ENCODE results near the gene MOGAT1.
A peak's percentile ranks its signal among the peaks of the same experiment; 100 is the strongest.
"Not testable (repeated sequence)": the region's sequence is repeated elsewhere in the genome, so short reads cannot be mapped to it uniquely, and the experiment has no call there.

MOGAT1 gene

GRCh38 chr2:222683805-222684204 lies 12.3 kb downstream of the MOGAT1 start:
- TF ChIP-seq CTCF (IDR thresholded peaks at IDR 0.05; ENCODE audit: low read depth, low read length, missing control alignments): no peak
- no peak for DNase-seq (ENCODE audit: extremely low read depth, low read depth)
- H3K4me3 ChIP-seq (replicated peaks; ENCODE audit: low read depth, low read length): no peak overlapping the region

GRCh38 chr2:222686086-222686750 lies 14.8 kb downstream of the MOGAT1 start:
- no peak overlapping the region for H3K4me3 ChIP-seq (replicated peaks; ENCODE audit: low read depth, low read length)
- TF ChIP-seq CTCF (IDR thresholded peaks at IDR 0.05; ENCODE audit: low read depth, low read length, missing control alignments): no peak
- no peak for DNase-seq (ENCODE audit: extremely low read depth, low read depth)

GRCh38 chr2:222688917-222689316 lies 17.5 kb downstream of the MOGAT1 start:
- no peak overlapping the region for H3K4me3 ChIP-seq (replicated peaks; ENCODE audit: low read depth, low read length)
- no peak for DNase-seq (ENCODE audit: extremely low read depth, low read depth)
- no peak for TF ChIP-seq CTCF (IDR thresholded peaks at IDR 0.05; ENCODE audit: low read depth, low read length, missing control alignments)

- no peak overlapping the region for H3K4me3 ChIP-seq (replicated peaks; ENCODE audit: low read depth, low read length)
- no peak for TF ChIP-seq CTCF (IDR thresholded peaks at IDR 0.05; ENCODE audit: low read depth, low read length, missing control alignments)
- DNase-seq (ENCODE audit: extremely low read depth, low read depth): no peak
These were observed 17.9 kb downstream of the MOGAT1 start for GRCh38 chr2:222689322-222689721.

- peak; percentile 100 for TF ChIP-seq CTCF (IDR thresholded peaks at IDR 0.05; ENCODE audit: low read depth, low read length, missing control alignments)
- no peak for DNase-seq (ENCODE audit: extremely low read depth, low read depth)
- no peak overlapping the region for H3K4me3 ChIP-seq (replicated peaks; ENCODE audit: low read depth, low read length)
These were observed 19.2 kb downstream of the MOGAT1 start for GRCh38 chr2:222690564-222691200.

- not testable (repeated sequence) for DNase-seq (ENCODE audit: extremely low read depth, low read depth); H3K4me3 ChIP-seq (replicated peaks; ENCODE audit: low read depth, low read length)
These were observed 22.0 kb downstream of the MOGAT1 start for GRCh38 chr2:222693413-222693812.

GRCh38 chr2:222693837-222694236 lies 22.4 kb downstream of the MOGAT1 start:
- DNase-seq (ENCODE audit: extremely low read depth, low read depth): no peak
- H3K4me3 ChIP-seq (replicated peaks; ENCODE audit: low read depth, low read length): no peak overlapping the region
- peak; percentile 26 for TF ChIP-seq CTCF (IDR thresholded peaks at IDR 0.05; ENCODE audit: low read depth, low read length, missing control alignments)
